Astrocyte of the cerebellum (primary cell): ENCODE data around the gene MLLT10.

Source experiments
- DNase-seq: peaks from one replicate; pipeline ENCODE4 v3.0.0-alpha.2; 2011; ENCODE audit warnings: low read depth
- H3K4me3 ChIP-seq: 2 replicates; pipeline ENCODE4 v1.5.1; 2011; ENCODE audit warnings: mild to moderate bottlenecking, low read depth, low read length, moderate library complexity
- in situ Hi-C: cut with HindIII; loops from 2 replicates; pipeline ENCODE4 v1.10.0; 2017; ENCODE audit warnings: low sequenced_read_pairs
- TF ChIP-seq, protein P1 (sequence below): IDR thresholded peaks from 2 replicates; pipeline ENCODE4 v1.5.1; 2012; ENCODE audit warnings: low read length, low read depth, moderate library complexity, mild to moderate bottlenecking; ENCODE audit errors: missing control alignments

Gene MLLT10

DNA sequence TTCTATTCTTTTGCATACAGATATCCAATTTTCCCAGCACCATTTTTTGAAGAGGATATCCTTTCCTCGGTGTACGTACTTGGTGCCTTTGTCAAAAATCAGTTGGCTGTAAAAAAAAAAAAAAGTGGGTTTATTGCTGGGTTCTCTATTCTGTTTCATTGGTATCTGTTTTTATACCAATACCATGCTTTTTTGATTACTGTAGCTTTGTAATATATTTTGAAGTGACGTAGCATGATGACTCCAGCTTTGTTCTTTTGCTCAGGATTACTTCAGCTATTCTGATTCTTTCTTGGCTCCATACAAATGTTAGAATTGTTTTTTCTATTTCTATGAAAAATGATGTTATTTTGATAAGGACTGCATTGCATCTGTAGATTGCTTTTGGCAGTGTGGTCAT is 165.5 kb downstream of the MLLT10 start:
- H3K4me3 ChIP-seq, result no peak overlapping the region
- TF ChIP-seq, protein P1, sequence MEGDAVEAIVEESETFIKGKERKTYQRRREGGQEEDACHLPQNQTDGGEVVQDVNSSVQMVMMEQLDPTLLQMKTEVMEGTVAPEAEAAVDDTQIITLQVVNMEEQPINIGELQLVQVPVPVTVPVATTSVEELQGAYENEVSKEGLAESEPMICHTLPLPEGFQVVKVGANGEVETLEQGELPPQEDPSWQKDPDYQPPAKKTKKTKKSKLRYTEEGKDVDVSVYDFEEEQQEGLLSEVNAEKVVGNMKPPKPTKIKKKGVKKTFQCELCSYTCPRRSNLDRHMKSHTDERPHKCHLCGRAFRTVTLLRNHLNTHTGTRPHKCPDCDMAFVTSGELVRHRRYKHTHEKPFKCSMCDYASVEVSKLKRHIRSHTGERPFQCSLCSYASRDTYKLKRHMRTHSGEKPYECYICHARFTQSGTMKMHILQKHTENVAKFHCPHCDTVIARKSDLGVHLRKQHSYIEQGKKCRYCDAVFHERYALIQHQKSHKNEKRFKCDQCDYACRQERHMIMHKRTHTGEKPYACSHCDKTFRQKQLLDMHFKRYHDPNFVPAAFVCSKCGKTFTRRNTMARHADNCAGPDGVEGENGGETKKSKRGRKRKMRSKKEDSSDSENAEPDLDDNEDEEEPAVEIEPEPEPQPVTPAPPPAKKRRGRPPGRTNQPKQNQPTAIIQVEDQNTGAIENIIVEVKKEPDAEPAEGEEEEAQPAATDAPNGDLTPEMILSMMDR, result no peak
- no peak for DNase-seq
- in situ Hi-C loops, result no loop called here

DNA sequence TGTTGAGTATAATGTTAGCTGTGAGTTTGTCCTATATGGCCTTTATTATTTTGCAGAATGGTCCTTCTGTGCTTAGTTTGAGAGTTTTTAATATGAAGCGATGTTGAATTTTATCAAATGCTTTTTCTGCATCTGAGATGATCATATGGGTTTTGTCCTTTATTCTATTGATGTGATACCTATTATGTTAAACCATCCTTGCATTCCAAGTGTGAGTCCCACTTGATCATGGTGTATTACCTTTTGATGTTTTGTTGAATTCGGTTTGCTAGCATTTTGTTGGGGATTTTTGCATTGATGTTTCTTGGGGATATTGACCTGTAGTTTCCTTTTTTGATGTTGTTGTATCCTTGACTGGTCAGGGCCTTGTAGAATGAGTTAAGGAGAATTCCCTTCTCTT is 166.4 kb downstream of the MLLT10 start:
- DNase-seq, result no peak
- in situ Hi-C loops, result no loop called here
- H3K4me3 ChIP-seq, result no peak overlapping the region
- TF ChIP-seq, protein P1, result no peak

DNA sequence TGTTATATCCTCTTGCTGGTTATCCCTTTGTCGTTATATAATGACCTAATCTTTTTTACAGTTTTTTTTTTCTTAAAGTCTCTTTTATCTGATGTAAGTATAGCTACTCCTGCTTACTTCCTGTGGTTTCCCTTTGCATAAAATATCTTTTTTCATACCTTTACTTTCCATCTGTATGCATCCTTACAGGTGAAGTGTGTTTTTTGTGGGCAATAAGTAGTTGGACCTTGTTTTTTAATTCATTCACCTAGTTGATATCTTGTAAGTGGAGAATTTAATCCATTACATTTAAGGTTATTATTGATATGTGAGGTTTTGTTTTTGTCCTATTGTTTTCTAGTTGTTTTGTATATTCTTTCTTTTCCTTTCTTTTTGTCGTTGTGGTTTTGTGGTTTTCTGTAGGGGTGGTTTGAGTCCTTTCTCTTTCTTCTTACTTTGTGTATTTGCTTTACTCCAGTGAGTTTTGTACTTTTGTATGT is 168.6 kb downstream of the MLLT10 start:
- DNase-seq, result no peak
- no peak overlapping the region for H3K4me3 ChIP-seq
- TF ChIP-seq, protein P1, result no peak
- in situ Hi-C loops, result no loop called here

DNA sequence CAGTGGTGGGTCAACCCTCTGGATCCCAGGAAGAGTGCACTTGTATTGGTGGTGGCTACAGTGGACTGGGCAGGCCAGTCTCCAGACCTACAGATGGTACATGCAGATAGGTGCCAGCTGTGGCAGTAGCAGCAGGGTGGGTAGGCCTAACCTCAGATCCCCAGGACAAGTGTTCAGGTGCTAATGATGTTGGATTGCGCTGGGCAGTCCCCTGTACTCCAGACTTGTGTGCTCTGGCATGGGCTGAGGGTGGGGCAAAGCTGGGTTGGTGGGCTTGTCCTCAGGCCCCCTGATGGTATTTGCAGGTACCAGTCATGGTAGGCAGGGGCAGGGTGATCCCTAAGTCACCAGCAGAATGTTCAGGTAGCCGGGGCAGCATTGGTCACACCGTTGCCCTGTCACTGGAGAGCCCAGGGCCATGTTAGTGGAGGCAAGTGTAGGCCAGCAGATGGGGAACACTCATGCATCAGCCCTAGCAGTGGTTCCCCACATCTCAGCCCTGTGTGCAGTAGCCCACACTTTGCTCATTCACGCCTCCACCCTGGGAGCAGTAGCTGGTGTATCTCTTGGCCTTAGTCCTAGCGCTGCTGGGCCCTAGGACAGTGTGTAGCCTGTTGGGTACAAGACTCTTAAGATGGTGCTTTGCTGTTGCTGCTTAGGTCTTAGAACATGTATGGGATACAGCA is 171.3 kb downstream of the MLLT10 start:
- in situ Hi-C loops, result no loop called here
- no peak overlapping the region for H3K4me3 ChIP-seq
- no peak for DNase-seq
- TF ChIP-seq, protein P1, result no peak

DNA sequence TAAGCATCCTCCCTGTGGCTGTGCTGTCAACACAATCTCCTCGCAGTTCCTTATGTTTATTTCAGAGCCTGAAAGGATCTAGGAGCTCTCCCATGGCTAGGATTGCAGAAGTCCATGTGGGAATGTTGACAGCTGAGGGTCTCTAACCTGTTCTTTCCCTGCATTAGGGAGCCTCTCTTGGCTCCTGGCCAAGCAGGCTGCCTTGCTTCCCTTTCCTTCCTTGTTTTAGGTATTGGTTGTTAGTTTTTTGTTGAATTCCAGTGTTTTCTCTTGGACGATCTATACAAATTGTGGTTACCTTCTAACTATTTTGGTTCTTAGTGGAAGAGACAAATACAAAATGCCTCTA is 171.8 kb downstream of the MLLT10 start:
- TF ChIP-seq, protein P1, result no peak
- no peak overlapping the region for H3K4me3 ChIP-seq
- in situ Hi-C loops, result no loop called here
- no peak for DNase-seq

DNA sequence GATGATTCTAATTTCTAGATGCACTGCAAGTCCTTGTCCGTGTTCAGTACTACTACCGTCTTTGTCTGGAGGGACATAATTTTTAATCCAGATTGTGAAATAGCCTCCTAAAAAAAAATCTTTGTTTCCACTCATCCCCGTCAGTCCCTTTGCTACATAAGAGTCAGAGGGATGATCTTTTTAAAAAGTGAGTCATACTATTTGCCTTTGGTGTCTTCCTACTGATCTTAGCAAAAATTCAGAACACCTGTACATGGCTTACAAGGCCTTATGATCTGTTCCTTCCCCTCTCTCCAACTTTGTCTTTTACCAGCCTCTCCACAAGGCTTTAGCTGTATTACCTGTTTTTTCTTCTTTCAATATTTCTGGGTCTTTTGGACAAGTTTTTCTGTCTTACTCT is 173.5 kb downstream of the MLLT10 start:
- TF ChIP-seq, protein P1, result no peak
- no peak for DNase-seq
- H3K4me3 ChIP-seq, result no peak overlapping the region
- in situ Hi-C loops, result no loop called here
